WTC11 (cell line): ENCODE data around the gene KNOP1.

Experiments
- ESRRA ChIP-seq: sonication (generic); formaldehyde crosslinking; IDR thresholded peaks from 2 replicates; pipeline ENCODE4 v1.8.1; 2022; ENCODE audit warnings: mild to moderate bottlenecking, missing genetic modification reagents, borderline replicate concordance
- FOXJ3 ChIP-seq: sonication (generic); formaldehyde crosslinking; IDR thresholded peaks from 2 replicates; pipeline ENCODE4 v1.9.0; 2021; ENCODE audit warnings: missing genetic modification reagents, mild to moderate bottlenecking, borderline replicate concordance
- FOXK1 ChIP-seq: sonication (generic); formaldehyde crosslinking; IDR thresholded peaks from 2 replicates; pipeline ENCODE4 v1.8.0; 2022; ENCODE audit warnings: mild to moderate bottlenecking, moderate library complexity, missing genetic modification reagents
- NR2C2 ChIP-seq: sonication (generic); formaldehyde crosslinking; IDR thresholded peaks from 2 replicates; pipeline ENCODE4 v1.8.0; 2022; ENCODE audit warnings: mild to moderate bottlenecking, missing genetic modification reagents
- RORB ChIP-seq: fragments of 250-450 bp; sonication (Bioruptor Pico); IDR thresholded peaks from 2 replicates; pipeline ENCODE4 v1.9.0; 2021; ENCODE audit warnings: mild to moderate bottlenecking
- TP53 ChIP-seq: sonication (generic); formaldehyde crosslinking; IDR thresholded peaks from 2 replicates; pipeline ENCODE4 v1.8.1; 2023; ENCODE audit warnings: mild to moderate bottlenecking, missing genetic modification reagents
- TF ChIP-seq, protein P1 (sequence below): fragments of 200-600 bp; IDR thresholded peaks from 2 replicates; pipeline ENCODE4 v1.8.0; 2022; ENCODE audit warnings: antibody characterized with exemption
- TF ChIP-seq, protein P2 (sequence below): sonication (generic); formaldehyde crosslinking; conservative IDR thresholded peaks from 2 replicates; pipeline ENCODE4 v1.8.1; 2022; ENCODE audit warnings: mild to moderate bottlenecking, missing genetic modification reagents
- TF ChIP-seq, protein P3 (sequence below): fragments of 250-450 bp; sonication (Bioruptor Pico); IDR thresholded peaks from 2 replicates; pipeline ENCODE4 v1.9.0; 2021; ENCODE audit warnings: moderate library complexity, mild to moderate bottlenecking, inconsistent platforms, borderline replicate concordance
- TF ChIP-seq, protein P4 (sequence below): fragments of 250-450 bp; sonication (Bioruptor Pico); IDR thresholded peaks from 2 replicates; pipeline ENCODE4 v1.9.0; 2021; ENCODE audit warnings: mild to moderate bottlenecking
- TF ChIP-seq, protein P5 (sequence below): sonication (generic); formaldehyde crosslinking; IDR thresholded peaks from 2 replicates; pipeline ENCODE4 v1.8.1; 2023; ENCODE audit warnings: mild to moderate bottlenecking, missing genetic modification reagents, moderate library complexity
- TF ChIP-seq, protein P6 (sequence below): sonication (generic); formaldehyde crosslinking; IDR thresholded peaks from 2 replicates; pipeline ENCODE4 v1.8.0; 2022; ENCODE audit warnings: mild to moderate bottlenecking, missing genetic modification reagents
- TF ChIP-seq, protein P7 (sequence below): sonication (generic); formaldehyde crosslinking; IDR thresholded peaks from 2 replicates; pipeline ENCODE4 v1.8.1; 2023; ENCODE audit warnings: mild to moderate bottlenecking, missing genetic modification reagents, moderate library complexity

DNA sequence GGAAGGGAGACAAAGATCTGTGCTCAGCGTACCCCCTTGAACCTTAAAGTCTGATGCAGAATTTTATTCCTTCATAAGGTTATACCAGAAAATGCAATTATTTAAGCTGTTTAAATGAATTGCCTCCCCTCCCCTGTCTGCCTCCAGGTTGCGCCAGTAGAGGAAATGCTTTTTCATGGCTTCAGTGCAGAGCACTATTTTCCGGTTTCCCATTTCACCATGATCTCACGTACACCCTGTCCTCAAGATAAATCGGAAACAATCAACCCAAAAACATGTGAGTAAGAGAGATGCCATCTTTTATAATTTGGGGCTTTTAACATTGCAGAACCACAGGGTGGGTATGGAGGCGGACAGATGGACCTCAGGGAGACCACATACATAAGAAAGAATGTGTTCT is 15.5 kb upstream of the KNOP1 start:
- TF ChIP-seq, protein P1, sequence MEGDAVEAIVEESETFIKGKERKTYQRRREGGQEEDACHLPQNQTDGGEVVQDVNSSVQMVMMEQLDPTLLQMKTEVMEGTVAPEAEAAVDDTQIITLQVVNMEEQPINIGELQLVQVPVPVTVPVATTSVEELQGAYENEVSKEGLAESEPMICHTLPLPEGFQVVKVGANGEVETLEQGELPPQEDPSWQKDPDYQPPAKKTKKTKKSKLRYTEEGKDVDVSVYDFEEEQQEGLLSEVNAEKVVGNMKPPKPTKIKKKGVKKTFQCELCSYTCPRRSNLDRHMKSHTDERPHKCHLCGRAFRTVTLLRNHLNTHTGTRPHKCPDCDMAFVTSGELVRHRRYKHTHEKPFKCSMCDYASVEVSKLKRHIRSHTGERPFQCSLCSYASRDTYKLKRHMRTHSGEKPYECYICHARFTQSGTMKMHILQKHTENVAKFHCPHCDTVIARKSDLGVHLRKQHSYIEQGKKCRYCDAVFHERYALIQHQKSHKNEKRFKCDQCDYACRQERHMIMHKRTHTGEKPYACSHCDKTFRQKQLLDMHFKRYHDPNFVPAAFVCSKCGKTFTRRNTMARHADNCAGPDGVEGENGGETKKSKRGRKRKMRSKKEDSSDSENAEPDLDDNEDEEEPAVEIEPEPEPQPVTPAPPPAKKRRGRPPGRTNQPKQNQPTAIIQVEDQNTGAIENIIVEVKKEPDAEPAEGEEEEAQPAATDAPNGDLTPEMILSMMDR, result no peak
- TF ChIP-seq ESRRA (no peak), FOXJ3 (CRISPR knock-in tag) (no peak), NR2C2 (no peak), FOXK1 (CRISPR knock-in tag) (no peak), TP53 (CRISPR knock-in tag) (no peak), RORB (no peak)
- TF ChIP-seq, protein P2, sequence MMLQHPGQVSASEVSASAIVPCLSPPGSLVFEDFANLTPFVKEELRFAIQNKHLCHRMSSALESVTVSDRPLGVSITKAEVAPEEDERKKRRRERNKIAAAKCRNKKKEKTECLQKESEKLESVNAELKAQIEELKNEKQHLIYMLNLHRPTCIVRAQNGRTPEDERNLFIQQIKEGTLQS (CRISPR knock-in tag), result no peak
- TF ChIP-seq, protein P3, sequence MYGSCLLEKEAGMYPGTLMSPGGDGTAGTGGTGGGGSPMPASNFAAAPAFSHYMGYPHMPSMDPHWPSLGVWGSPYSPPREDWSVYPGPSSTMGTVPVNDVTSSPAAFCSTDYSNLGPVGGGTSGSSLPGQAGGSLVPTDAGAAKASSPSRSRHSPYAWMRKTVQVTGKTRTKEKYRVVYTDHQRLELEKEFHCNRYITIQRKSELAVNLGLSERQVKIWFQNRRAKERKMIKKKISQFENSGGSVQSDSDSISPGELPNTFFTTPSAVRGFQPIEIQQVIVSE (CRISPR knock-in tag), result no peak
- TF ChIP-seq, protein P4, sequence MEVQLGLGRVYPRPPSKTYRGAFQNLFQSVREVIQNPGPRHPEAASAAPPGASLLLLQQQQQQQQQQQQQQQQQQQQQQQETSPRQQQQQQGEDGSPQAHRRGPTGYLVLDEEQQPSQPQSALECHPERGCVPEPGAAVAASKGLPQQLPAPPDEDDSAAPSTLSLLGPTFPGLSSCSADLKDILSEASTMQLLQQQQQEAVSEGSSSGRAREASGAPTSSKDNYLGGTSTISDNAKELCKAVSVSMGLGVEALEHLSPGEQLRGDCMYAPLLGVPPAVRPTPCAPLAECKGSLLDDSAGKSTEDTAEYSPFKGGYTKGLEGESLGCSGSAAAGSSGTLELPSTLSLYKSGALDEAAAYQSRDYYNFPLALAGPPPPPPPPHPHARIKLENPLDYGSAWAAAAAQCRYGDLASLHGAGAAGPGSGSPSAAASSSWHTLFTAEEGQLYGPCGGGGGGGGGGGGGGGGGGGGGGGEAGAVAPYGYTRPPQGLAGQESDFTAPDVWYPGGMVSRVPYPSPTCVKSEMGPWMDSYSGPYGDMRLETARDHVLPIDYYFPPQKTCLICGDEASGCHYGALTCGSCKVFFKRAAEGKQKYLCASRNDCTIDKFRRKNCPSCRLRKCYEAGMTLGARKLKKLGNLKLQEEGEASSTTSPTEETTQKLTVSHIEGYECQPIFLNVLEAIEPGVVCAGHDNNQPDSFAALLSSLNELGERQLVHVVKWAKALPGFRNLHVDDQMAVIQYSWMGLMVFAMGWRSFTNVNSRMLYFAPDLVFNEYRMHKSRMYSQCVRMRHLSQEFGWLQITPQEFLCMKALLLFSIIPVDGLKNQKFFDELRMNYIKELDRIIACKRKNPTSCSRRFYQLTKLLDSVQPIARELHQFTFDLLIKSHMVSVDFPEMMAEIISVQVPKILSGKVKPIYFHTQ (CRISPR knock-in tag), result no peak
- TF ChIP-seq, protein P5, sequence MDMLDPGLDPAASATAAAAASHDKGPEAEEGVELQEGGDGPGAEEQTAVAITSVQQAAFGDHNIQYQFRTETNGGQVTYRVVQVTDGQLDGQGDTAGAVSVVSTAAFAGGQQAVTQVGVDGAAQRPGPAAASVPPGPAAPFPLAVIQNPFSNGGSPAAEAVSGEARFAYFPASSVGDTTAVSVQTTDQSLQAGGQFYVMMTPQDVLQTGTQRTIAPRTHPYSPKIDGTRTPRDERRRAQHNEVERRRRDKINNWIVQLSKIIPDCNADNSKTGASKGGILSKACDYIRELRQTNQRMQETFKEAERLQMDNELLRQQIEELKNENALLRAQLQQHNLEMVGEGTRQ (CRISPR knock-in tag), result no peak
- TF ChIP-seq, protein P6, sequence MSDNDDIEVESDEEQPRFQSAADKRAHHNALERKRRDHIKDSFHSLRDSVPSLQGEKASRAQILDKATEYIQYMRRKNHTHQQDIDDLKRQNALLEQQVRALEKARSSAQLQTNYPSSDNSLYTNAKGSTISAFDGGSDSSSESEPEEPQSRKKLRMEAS (CRISPR knock-in tag), result no peak
- TF ChIP-seq, protein P7, sequence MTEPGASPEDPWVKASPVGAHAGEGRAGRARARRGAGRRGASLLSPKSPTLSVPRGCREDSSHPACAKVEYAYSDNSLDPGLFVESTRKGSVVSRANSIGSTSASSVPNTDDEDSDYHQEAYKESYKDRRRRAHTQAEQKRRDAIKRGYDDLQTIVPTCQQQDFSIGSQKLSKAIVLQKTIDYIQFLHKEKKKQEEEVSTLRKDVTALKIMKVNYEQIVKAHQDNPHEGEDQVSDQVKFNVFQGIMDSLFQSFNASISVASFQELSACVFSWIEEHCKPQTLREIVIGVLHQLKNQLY (CRISPR knock-in tag), result no peak
